Epidermal melanocyte (primary cell): ENCODE measurements around the gene TSPEAR.
"Not testable (repeated sequence)": the region's sequence is repeated elsewhere in the genome, so short reads cannot be mapped to it uniquely, and the experiment has no call there.

Experiments used
- DNase-seq: peaks from one replicate; pipeline ENCODE4 v3.0.0; 2011; ENCODE audit warnings: low spot score; ENCODE audit not compliant: insufficient read length

TSPEAR gene

DNA sequence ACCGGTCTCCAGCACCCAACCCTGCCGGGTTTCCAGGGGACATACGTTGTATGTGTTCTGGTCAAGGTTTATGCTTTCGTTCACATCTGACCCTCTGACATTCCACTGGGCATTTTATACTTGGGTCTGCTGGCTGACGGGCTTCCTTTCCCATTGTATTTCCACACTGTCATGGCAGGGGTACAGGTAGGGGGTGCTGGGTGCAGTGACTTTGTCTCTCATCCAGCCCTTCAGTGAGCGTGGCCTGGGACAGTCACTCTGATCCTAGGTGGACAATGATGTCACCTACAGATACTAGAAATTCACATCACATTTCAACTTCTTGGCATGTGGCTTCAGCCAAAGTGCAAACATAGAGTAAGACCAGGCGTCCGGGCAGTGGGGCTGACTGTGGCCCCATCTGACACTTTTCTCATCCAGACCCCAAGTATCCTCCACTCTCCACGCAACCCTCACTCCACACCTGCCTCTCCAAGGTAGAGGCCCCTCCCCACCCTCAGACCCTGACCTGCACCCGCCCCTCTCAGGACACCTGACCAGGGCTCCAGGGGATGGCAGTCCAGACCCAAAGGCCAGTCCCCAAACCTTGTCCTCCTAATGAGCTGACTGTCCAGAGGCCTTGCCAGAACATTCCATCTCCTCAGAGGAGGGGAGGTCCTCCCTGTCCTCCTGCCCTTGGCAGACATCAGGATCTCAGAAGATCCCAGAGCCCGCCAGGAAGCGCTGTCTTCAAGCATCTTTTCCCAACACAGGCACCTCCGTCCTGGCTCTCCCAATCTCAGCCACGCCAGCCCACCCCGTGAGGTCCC lies 75.0 kb downstream of the TSPEAR start:
- DNase-seq = no peak

DNA sequence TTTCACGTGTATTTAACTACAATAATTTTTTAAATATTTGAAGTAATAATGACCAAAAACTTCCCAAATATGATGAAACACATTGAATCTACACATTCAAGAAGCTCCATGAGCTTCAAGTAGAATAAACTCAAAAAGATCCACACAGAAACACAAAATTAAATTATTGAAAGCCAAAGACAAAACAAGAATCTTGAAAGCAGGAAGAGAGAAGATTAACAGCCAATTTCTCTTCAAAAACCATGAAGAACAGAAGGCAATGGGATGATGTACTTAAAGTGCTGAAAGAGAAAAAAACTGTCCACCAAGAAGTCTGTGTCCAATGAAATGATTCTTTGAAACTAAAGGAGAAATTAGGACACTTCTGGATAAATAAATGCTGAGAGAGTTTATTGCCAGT lies 79.3 kb downstream of the TSPEAR start:
- no peak for DNase-seq

DNA sequence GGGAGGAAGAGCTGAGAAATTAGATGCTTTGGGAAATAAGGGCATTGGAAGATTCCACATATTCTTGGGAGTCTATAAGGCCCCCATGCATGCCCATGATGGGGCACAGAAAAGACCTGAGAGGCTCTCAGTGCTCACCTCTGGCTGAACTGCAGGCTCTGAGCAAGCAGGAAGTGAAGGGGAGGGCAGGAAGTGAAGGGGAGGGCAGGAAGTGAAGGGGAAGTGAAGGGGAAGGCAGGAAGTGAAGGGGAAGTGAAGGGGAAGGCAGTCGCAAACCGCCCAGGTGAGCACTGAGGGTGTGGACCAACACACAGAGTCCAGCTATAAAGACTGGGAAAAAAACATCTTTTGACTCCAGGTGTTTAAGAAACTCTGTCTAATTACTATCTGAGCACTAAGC lies 80.9 kb downstream of the TSPEAR start:
- no peak for DNase-seq

DNA sequence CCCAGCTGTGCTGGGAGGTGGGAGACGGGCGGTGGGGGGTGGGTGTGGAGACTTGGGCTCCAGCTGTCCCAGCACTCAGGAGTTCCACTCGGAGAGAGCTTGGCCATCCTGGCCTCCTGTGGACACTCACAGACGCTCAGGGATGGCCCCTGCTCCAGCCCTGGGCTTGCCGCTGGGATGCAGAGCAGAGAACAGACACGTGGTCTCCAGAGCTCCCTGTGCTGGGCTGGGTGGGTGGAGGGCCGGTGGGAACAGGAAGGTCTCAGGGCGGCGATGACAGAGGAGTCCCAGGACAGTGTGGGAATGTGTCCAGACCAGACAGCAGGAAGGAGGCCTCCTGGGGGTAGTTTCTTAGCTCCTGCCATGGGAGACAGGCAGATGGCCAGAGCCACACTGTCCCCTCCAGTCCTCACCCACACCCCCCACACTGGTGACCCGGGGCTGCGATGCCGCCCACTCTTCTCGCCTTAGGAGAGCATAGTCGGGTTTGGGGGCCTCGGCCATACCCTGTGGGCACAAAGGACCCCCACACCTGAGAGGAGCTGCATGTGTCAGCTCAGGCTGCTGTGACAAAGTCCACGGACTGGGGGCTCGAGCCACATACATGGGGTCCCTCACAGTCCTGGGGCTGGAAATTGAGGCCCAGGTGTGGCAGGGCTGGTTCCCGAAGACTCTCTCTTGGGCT lies 82.5 kb downstream of the TSPEAR start:
- no peak for DNase-seq

DNA sequence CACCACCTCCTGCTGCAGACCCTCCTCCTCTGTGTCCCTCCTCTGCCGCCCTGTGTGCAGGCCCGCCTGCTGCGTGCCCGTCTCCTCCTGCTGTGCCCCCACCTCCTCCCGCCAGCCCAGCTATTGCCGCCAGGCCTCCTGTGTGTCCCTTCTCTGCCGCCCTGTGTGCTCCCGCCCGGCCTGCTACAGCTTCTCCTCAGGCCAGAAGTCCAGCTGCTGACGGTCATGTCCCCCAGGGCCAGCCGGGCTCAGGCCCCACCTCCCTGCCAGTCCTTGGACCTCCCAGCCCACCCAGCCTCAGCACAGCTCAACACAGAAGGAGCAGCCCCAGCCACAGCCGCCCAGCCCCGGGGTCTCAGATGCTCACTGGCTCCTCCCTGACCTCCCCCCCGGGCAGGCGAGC lies 83.5 kb downstream of the TSPEAR start:
- DNase-seq = not testable (repeated sequence)

DNA sequence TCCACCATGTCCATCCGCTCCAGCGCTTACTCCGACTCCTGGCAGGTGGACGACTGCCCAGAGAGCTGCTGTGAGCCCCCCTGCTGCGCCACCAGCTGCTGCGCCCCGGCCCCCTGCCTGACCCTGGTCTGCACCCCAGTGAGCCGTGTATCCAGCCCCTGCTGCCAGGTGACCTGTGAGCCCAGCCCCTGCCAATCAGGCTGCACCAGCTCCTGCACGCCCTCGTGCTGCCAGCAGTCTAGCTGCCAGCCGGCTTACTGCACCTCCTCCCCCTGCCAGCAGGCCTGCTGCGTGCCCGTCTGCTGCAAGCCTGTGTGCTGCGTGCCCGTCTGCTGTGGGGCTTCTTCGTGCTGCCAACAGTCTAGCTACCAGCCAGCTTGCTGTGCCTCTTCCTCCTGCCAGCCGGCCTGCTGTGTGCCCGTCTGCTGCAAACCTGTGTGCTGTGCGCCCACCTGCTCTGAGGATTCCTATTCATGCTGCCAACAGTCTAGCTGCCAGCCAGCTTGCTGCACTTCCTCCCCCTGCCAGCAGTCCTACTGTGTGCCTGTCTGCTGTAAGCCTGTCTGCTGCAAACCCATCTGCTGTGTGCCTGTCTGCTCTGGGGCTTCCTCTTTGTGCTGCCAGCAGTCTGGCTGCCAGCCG lies 84.1 kb downstream of the TSPEAR start:
- not testable (repeated sequence) for DNase-seq

DNA sequence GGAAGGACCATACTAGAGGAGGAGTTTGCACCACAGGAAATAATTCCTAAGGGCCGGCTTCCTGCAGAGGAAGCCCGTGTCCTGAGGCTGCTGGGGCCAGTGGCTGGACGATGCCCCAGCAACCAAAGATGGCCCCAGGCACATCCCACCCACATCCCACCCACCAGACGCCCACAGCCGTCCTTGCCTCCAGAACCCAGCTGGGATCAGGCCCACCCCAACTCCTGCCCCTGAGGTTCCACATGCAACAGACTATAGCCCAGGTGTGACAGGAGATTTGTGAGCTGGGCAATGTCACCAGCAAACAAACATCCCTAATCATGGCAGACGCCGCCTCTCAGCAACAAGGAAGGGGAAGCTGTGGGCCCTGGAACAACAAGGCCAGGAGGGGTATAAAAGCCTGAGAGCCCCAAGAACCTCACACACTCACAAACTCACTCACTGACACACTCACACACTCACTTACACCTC lies 84.7 kb downstream of the TSPEAR start, which contains the start of gene KRTAP10-9:
TSS of gene KRTAP10-9 (plus strand) at position 421 of the 471 bp plus-strand sequence. CDS start 79 bp downstream, outside the sequence.
- no peak for DNase-seq

DNA sequence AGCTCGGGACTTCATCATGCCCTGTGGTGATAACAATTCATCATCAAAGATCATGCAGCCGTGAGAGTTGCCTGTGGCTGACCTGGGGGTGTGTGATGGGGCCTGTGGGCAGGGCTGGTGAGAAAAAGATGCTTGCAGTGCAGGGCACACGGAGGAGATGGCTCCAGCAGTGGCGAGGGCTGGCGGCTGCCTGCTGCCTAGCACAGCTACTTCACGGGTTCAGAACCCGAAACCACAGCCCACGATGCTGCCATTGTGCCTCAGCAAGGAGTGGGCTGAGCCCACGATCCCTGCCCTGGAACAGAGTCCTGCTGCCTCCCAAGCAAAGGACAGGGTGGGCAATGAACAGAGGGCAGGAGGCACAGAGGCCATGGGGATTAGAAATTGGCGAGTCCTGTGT lies 85.1 kb downstream of the TSPEAR start:
- DNase-seq = no peak

DNA sequence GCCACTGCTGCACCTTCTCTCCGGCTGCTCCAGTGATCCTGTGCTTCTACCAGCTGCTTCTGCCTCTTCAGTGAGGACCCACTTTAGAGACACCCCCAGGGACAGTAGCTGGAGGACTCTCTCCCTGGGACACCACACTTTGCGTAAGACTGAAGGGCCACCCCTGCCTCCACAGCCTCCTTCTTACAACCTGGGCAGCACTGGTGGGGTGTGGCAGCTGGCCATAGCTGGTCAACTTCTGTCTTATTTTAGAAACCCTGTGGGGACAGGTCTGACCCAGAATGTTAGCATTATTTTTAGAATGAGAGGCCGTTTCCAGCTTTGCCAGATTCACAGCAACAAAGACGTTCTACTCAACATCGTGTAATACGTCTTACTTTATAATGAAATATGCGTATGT lies 85.6 kb downstream of the TSPEAR start:
- no peak for DNase-seq

DNA sequence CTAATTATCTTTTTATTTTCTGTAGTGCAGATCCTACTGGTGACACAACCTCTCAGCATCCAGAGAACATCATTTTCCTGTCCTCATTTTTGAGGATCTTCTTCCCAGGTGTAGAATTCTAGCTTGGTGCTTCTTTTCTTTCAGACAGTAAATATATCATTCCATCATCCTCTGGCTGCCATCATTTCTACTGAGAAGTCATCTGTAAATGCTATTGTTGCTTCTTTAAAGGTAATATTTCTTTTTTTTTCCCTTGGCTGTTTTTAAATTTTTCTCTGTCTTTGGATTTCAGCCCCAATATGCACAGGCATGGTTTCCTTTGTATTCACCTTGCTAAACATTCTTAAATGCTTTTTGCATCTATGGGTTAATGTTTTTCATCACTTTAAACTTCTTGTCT lies 87.8 kb downstream of the TSPEAR start:
- DNase-seq = no peak

DNA sequence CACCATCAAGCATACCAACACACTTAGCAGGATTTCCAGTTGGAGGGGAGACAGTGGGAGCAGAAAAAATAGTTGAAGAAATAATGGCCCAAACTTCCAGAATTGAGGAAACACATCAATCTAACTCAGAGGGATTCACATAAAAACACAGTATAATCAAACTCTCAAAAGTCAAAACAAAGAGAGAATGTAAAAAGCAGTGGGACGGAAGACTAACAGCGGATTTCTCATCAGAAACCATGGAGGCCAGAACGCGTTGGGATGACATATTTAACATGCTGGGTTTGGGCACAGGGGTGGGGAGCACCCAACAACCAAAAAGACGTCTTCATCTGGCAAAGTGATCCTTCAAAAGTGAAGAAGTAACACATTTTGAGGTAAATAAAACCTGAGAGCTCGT lies 91.5 kb downstream of the TSPEAR start:
- no peak for DNase-seq

DNA sequence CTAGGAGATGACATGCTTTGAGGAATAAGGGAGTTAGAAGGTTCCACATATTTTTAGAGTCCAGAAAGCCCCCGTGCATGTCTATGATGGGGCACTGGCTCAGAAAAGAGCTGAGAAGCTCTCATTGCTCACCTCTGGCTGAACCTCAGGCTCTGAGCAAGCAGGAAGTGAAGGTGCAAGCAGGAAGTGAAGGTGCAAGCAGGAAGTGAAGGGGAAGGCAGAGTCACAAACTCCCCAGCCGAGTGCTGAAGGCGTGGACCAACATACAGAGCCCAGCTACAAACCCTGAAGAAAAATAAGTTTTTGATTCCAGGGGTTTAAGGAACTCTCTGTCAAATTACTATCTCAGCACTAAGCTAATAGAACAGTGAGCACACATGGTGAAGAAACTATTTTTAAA lies 92.5 kb downstream of the TSPEAR start:
- no peak for DNase-seq

DNA sequence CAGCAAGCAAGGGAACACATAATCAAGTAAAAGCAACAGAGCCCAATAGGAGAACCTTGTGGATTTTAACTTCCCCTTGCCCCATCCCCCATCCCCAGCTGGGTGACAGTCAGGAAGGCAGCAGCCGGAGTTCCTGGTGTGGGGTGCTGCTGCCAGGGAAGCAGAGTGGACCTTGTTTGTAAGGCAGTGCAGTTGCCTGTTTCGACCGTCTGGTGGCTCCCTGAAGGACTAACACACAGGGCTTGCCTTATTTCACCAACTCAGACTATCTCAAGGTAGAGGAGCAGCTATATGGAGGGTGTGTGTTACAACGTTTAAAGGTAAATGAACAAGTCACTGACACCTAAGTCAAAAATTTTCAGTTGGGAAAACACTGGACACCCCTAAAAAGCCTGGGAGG lies 92.9 kb downstream of the TSPEAR start:
- no peak for DNase-seq

DNA sequence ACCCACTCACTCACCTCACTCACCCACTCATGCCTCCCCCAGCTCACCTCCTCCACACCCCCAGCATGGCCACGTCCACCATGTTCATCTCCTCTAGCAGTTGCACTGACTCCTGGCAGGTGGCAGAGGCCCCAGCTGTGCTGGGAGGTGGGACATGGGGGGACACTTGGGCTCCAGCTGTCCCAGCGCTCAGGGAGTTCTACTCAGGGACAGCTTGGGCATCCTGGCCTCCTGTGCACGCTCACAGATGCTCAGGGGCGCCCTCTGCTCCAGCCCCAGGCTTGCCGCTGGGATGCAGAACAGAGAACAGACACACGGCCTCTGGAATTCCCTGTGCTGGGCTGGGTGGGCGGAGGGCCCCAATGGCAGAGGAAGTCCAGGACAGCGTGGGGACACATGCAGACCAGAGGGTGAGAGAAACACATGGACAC lies 94.3 kb downstream of the TSPEAR start:
- DNase-seq = no peak

DNA sequence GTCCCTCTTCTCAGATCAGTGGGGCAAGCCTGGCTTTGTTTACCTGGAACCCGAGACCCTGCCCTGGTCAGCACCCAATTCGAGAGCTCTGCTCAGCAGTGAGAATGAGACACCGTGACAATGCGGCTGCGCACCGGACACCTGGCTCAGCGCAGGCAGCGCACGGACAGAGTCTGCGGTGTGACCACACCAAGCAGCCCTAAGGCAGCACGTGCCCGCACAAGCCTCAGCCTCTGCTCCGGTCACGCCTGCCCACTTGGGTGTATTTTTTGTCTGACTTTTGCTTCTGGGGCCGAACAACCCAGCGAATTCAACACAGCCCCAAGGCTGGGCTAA lies 94.8 kb downstream of the TSPEAR start:
- DNase-seq = no peak

DNA sequence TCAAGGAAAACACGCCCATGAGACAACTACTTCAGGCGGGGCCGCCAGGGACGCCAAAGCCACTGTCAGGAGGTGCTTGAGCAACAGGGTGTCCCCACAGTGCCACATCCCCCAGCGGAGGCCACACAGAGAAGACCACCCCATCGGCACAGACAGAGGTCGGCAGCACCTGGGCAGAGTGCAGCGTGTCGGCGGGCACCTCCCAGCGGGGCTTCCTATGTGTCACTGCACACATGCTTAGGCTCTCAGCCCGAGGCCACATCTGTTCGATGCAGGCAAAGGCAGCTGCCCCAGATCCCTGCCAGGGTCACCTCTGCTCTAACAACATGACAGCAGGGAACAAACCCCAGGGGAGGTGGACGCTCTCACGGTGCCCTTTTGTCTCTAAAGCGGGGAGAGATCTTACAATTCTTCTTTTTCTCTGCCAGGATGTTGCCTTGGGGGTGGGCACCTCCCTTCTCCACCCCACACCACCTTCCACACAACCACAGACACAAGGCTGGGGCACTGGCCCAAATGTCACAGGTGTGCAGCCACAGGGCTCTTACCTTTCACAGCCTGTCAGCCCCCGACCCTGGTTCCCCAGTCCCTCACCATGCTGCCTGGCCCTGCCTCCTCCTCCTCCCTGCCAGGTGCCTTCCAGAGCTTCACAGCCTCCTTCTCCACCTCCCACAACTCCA lies 95.3 kb downstream of the TSPEAR start:
- DNase-seq = no peak

DNA sequence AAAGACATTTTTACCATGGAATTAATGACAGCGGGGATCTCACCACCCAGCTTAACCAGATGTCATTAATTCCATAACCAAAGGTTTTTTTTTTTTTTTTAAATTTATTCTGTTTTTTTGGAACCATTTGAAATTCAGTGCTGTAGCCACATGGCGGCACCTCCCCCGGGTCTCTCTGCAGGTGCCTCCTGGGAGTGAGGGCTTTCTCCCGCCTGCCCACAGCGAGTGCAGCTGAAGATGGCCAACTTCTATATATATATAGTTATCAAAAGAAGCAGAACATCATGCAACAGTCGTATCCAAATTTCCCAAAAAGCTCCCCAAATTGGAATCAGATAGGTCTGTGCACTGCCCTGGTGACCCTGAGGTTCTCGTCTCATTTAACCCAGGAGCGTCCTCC lies 95.9 kb downstream of the TSPEAR start:
- no peak for DNase-seq

DNA sequence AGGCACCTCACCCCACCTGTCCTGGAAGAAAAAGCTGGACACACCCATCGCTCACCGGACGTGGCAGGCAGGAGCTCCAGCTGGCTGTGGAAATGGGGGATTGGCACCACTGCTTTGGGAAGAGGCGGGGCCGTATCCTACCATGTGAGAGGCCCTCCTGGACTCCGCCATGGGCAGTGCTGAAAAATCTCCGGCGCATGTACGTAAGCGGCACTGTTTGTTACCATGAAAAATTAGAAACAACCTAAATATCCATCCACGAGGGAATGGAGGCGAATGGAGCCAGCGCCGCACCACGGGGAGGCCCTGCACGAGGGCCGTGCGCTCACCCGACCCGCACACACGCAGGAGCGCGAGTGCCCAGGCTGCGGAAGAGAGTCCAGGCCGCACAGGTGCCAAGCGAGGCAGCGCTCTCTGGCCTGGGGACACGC lies 96.4 kb downstream of the TSPEAR start:
- DNase-seq = no peak

DNA sequence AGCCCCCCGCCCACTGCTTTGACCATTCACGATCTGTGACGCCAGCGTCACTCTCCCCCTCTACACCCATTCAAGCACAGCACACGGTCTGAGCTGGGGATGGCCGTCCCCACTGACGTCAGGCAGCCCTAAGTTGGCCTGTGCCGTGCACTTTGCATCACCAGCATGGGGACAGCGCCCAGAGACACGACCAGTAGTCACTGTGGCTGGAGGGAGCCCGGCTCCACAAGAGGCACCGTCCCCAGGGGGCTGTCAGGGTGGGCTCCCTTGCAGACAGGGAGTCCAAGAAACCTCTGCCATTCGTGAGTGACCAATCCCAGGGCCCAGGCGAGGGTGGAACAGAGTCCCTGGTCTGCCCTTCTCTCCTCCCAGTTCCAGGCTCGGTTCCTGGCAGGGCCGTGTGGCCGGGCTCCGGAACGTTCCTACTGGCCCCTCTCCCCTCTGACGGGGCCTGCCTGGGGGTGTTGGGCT lies 97.2 kb downstream of the TSPEAR start:
- DNase-seq = no peak

DNA sequence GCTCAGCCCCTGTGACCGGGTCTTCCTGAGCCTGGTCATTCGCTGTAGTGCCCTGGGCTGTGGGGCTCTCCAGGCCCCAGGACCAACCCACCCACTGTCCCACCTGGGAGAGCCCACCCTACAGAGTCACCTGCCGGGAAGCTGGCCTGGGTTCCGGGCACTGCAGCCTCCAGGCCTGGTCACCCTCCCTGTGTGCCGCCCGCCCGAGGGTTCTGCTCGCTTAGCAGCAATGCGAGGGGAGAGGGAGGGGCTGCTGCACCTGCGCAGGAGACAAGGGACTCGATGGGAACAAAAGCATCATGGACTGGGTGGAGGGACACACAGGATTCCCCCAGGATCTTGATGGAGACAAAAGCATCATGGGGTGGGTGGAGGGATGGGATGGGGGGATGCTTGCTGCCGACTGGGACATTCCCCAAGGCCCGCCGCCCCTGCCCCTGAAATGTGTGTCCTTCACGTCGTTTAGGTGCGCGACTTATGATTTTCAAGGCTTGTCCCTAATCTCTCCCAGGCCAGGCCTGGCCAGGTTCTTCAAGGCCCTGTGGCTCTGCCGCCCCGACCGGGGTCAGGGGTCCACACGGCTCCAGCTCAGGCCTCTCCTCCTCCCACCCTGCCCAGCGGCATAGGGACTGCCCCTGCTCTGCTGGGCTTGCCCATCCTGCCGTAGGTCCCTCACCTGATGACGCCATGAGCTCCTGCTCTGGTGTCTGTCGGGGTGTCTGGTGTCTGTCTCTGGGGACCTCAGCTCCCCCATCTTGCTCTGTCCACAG lies 97.8 kb downstream of the TSPEAR start:
- DNase-seq = no peak
